NCI-H69 (cell line): ENCODE data around the gene CDH6.

Source experiments
- DNase-seq: peaks from one replicate; lab custom pipeline; 2025; lab: John Stamatoyannopoulos, UW

The CDH6 gene

DNA sequence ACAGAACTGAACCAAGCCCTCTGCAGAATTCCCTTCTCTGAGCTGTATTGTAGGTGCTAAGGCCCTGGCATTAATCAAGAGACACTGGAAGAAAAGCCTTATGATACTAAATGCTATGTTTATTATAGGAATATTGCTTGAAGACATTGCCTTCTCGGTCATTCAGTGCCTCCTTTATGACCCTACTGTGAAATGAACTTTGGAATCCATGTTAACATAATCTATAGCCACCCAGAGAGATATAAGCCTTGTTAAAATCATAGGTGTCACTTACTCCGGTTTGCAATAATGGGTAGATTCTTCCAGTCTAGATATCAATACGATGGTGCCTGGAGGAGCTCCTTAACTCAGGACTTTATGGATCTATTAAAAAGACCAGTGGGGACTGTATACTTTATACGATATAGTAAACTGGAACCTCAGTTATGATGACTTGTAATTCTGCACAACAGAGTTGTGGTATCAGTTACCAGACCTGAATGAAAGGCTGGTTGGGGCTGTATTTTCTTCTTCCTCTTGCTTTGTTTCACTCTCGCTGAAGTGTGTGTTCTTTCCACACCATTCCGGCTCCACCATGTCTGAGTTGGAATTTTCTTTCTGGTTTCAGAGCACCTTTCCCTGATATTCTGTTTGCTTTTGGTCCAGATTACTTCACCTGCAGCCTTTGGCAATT lies 183.9 kb downstream of the CDH6 start:
- DNase-seq, result no peak

DNA sequence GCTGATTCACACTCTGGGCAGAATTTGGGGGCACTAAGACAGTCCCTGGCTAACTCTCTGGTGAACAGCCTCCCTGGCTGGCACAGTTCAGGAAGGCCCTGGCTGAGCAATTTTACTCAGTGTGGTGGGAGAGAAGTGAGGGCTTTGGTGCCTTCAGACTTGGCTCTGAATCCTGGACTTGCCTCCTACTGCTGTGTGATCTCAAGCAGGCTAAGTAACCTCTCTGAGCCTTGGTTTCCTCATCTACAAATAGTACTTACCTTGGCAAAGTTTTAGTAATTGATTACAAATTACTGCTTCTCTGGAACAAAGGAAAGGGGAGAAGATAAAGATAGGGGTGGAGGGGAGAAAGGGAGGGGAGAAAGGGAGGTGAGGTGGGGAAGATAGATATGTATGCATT lies 184.7 kb downstream of the CDH6 start:
- no peak for DNase-seq
